Fibroblast of lung (primary cell): ENCODE data around the gene APPL2.

Source experiments
- CTCF ChIP-seq, 2 donors: IDR thresholded peaks in 1 of 2; conservative IDR thresholded peaks in 1 of 2; 1 replicate in 1 of 2; 2 replicates in 1 of 2; pipeline ENCODE4 v1.5.1; 2011 to 2012; ENCODE audit warnings: low read length in 2 of 2, control low read depth in 1 of 2, inconsistent platforms in 1 of 2, low read depth in 1 of 2, mild to moderate bottlenecking in 1 of 2
- EZH2 ChIP-seq: IDR thresholded peaks from 2 replicates; pipeline ENCODE4 v1.5.1; 2012; ENCODE audit warnings: low read length, control low read depth, mild to moderate bottlenecking; ENCODE audit errors: missing control alignments

- TF ChIP-seq CTCF (conservative IDR thresholded peaks at IDR 0.05 in 1 of 2, IDR thresholded peaks at IDR 0.05 in 1 of 2; ENCODE audit: low read depth in 1 of 2, low read length in 2 of 2) (no peak), EZH2 (no peak)
Observed at GRCh38 chr12:105142259-105142658, 93.7 kb downstream of the APPL2 start.
